Measurements from ENCODE around the gene CASR. TPM values are rescaled to one million over a fixed set of nuclear protein-coding genes. Genes with fewer than 3 reads are reported as not detected.

CASR gene
- total RNA-seq, 4 donors from 2014 or later = 0.39 TPM; not detected in 3

DNA sequence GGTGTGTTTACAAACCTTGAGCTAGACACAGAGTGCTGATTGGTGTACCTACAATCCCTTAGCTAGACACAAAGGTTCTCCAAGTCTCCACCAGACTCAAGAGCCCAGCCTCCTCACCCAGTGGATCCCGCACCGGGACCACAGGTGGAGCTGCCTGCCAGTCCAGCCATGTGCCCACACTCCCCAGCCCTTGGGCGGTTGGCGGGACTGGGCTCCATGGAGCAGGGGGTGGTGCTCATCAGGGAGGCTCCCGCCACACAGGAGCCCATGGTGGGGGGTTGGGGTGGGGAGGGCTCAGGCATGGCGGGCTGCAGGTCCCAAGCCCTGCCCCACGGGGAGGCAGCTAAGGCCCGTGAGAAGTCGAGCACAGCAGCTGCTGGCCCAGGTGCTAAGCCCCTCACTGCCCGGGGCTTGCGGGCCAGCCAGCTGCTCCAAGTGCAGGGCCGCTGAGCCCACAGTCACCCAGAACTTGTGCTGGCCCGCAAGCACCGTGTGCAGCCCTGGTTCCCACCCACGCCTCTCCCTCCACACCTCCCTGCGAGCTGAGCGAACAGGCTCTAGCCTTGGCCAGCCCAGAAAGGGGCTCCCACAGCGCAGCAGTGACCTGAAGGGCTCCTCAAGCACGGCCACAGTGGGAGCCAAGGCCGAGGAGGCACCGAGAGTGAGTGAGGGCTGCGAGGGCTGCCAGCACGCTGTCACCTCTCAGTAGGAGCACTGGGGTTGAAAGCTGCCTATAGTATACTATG lies 43.7 kb downstream of the CASR start:
- Histone ChIP-seq H3K27me3 (no peaks in the 10 kb centered on the region), H3K27ac (no peak overlapping the region), H3K4me3 (no peak overlapping the region), H3K36me3 (no peaks in the 10 kb centered on the region), H3K4me1 (no peaks in the 10 kb centered on the region), H3K9me3 (no peaks in the 10 kb centered on the region)
- WGBS, 2 donors = 94 to 96% methylated on average over 12 to 16 of the region's 23 CpGs
- no peak for DNase-seq (ENCODE audit: low spot score in 2 of 2)
- TF ChIP-seq, protein P1, sequence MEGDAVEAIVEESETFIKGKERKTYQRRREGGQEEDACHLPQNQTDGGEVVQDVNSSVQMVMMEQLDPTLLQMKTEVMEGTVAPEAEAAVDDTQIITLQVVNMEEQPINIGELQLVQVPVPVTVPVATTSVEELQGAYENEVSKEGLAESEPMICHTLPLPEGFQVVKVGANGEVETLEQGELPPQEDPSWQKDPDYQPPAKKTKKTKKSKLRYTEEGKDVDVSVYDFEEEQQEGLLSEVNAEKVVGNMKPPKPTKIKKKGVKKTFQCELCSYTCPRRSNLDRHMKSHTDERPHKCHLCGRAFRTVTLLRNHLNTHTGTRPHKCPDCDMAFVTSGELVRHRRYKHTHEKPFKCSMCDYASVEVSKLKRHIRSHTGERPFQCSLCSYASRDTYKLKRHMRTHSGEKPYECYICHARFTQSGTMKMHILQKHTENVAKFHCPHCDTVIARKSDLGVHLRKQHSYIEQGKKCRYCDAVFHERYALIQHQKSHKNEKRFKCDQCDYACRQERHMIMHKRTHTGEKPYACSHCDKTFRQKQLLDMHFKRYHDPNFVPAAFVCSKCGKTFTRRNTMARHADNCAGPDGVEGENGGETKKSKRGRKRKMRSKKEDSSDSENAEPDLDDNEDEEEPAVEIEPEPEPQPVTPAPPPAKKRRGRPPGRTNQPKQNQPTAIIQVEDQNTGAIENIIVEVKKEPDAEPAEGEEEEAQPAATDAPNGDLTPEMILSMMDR (IDR thresholded peaks at IDR 0.05) = no peak
- no peak for TF ChIP-seq POLR2A (IDR thresholded peaks at IDR 0.05)
- no peak for TF ChIP-seq EP300 (IDR thresholded peaks at IDR 0.05)

DNA sequence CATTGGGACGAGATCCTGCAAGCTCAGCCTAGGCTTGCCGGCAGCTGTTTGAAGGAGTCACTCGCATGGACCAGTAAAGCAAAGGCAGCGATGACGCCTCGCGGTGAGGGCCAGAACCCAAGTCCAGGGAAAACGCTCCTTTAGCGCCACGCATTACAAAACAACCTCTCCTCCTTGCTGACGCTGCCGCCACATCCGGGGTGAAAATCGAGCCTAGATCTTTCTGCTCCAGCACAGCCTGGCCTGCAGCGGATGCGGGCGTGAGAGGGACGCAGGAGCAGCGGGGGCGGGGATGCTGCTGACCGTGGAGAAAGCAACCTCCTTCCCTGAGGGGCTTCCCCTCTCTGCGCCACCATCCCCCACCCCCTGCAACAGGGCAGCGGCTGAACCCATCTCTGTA lies 46.7 kb downstream of the CASR start:
- H3K9me3 ChIP-seq = no peaks in the 10 kb centered on the region
- H3K4me3 ChIP-seq = no peak overlapping the region
- no peak overlapping the region for H3K27ac ChIP-seq

DNA sequence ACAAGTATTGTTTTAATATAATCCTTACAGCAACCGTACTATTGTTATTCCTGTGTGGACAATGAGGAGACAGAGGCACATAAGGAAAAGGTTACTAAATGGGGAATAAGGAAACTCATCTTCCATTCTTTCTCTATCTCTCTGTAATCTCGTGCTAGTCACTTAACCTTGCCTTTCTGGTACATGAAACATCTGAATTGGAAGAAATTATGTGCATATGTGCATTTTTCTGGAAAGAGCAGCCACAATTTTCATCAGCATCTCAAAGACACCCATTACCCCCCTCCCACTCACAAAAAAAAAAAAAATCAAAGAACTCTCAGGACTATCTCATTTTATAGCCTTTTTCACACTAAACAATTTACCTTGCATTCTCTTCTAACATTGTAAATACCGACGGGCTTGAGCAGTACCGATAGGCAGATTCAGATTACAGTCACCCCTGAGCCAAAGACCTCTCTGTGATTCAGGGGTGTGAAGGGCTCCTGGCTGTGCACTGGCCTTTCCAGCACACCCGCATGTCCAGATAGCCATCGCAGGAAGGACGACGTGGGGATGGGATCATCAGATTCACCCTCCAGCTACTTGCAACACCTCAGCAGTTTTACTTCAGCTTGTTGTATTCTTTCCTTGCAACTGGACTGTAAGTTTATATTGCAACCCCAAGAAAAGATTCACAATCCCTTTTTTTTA lies 48.1 kb downstream of the CASR start:
- Histone ChIP-seq H3K4me1 (no peaks in the 10 kb centered on the region), H3K4me3 (no peak overlapping the region), H3K9me3 (no peaks in the 10 kb centered on the region), H3K27me3 (no peaks in the 10 kb centered on the region), H3K36me3 (no peaks in the 10 kb centered on the region), H3K27ac (no peak overlapping the region)
- 38 to 43% methylated on average over 9 of the region's 9 CpGs for whole genome bisulfite sequencing, 2 donors
- no peak for TF ChIP-seq EP300 (IDR thresholded peaks at IDR 0.05)
- TF ChIP-seq, protein P1 (IDR thresholded peaks at IDR 0.05) = no peak
- TF ChIP-seq POLR2A (IDR thresholded peaks at IDR 0.05) = no peak
- no peak for DNase-seq (ENCODE audit: low spot score in 2 of 2)

More for the DNA sequence above, 46.7 kb downstream of the CASR start:
- no peaks in the 10 kb centered on the region for H3K27me3 ChIP-seq
- WGBS, 2 donors = 83 to 84% methylated on average over 23 of the region's 23 CpGs
- DNase-seq (ENCODE audit: low spot score in 2 of 2) = no peak
- no peaks in the 10 kb centered on the region for H3K4me1 ChIP-seq
- no peaks in the 10 kb centered on the region for H3K36me3 ChIP-seq
- no peak for TF ChIP-seq POLR2A (IDR thresholded peaks at IDR 0.05)
- TF ChIP-seq EP300 (IDR thresholded peaks at IDR 0.05) = no peak
- TF ChIP-seq, protein P1 (IDR thresholded peaks at IDR 0.05) = no peak

DNA sequence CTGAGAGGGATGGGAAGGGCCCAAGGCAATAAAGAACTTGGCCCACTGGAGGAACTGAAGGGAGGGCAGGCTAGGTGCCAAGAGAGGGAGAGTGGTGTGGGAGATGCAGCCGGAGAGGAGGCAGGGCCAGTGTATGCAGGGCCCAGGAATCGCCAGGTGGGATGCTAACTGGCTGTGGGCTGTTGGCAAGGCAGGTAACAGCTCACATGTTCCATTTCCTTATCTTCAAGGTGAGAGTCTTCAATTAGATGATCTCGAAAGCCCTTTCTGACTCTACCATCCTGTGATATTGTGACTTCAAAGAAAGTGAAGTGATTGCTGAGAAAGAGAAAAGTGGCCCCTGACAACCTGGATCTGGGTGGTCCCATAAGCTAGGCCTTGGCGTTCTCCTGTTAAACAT lies 49.0 kb downstream of the CASR start:
- TF ChIP-seq POLR2A (IDR thresholded peaks at IDR 0.05) = no peak
- no peak for TF ChIP-seq EP300 (IDR thresholded peaks at IDR 0.05)
- TF ChIP-seq, protein P1 (IDR thresholded peaks at IDR 0.05) = no peak
- H3K36me3 ChIP-seq = no peaks in the 10 kb centered on the region

More for the DNA sequence above, 49.0 kb downstream of the CASR start:
- Histone ChIP-seq H3K4me3 (no peak overlapping the region), H3K9me3 (no peaks in the 10 kb centered on the region), H3K4me1 (no peaks in the 10 kb centered on the region), H3K27me3 (no peaks in the 10 kb centered on the region), H3K27ac (no peak overlapping the region)
- WGBS, 2 donors = 81 to 82% methylated on average over 4 of the region's 4 CpGs
- no peak for DNase-seq (ENCODE audit: low spot score in 2 of 2)

Measured in tibial nerve (tissue), 4 donors.